COR-L47 (cell line): ENCODE data around the gene WDR38.

Experiments
- DNase-seq: peaks from one replicate; lab custom pipeline; 2025; lab: John Stamatoyannopoulos, UW

Gene WDR38

DNA sequence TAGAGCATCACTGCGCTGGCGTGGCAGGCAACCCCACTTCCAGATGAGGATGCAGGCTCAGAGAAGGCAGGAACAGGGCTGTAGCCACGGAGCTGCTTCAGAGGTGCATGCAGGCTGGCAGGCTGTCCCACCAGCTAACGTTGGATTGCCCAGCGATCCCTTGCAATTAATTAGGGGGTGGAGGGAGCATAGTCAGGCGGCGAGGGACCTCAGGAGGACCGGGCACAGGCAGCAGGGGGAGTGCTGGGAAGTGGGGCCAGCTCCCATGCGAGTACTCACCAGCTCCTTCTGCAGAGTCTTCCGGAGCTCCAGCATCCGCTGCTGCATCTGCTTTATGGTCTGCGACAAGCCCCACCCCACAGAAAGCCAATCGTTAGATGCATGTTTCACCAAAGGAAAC, 29.0 kb downstream of the WDR38 start:
- DNase-seq = no peak

DNA sequence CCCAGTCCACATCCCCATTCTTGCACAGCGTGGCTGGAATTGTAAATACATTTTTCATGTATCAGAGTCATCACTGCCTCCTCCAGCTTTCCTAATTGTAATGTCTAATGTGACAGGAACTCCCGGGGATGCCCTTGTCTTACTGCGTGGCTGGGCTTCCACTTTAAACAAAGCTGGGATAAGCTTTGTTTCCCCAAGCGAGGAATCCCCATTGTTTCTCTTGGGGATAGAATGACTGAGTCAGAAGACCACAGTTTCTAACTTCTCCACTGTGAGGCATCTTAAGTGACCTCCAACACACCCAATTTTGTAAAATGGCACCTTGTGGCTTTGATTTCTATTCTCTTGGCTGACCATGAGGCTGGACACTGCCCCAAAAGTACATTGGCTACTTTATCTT, 31.1 kb downstream of the WDR38 start:
- no peak for DNase-seq

DNA sequence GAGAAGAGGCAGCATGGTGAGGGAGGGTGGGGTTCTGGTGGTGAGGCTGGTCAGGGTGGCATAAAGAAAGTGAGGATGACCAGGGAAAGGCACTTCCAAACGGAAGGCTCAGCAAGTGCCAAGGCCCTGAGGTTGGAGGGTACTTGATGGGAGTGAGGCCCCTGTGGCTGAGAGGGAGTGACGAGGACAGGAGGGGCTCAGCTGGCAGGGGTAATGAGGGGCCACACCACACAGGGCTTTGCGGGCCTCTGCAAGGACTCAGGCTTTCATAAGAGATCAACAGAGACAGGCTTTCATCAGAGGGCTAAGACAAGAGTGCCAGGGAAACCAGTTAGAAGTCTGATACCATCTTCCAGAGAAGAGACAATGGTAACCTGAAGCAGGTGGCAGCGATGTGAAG, 32.3 kb downstream of the WDR38 start:
- no peak for DNase-seq

DNA sequence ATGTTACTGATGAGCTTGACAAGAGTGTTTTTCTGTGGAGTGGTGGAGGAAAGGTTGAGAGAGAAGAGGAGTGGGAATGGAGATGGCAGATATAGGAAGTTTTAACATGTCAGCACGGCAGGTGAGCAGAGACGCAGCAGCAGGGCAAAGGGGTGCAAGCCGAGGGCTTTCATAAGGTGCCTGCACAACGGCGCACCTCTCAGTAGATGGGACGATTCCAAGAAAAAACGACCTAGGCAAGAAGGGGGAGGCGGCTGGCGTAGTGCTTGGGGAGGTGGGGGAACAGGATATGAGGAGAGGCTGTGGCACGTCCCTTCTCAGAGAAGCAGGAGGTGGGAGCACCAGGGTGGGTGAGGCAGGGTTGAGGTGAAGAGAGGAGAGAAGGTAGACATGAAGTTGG, 33.2 kb downstream of the WDR38 start:
- no peak for DNase-seq

DNA sequence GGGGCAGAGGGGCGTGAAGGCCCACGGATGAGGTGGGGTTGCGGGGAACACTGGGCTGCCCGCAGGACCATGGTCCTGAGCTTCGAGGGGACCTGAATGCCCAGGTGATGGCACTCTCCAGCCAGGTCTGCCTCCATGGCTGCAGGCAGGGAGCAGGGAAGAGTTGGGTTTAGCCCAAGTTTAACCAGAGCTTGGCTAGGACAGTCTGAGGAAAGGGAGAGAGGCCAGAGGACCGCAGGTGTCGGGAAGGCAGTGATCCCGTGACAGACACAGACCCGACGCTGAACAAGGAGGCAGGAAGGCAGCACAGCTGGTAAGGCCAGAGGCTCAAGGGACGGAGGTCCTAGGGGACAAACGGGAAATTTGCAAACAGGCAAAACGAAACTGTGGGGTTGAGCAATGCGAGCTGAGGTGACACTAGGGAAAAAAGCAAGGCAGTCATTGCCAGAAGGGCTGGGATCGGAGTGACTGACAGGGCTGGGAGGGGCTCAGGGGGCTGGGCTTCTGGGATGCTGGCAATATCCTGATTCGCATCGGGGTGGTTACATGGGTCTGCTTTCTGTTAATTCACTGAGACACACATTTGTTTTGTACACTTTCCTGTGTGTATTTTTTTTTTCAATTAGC, 33.7 kb downstream of the WDR38 start:
- no peak for DNase-seq

DNA sequence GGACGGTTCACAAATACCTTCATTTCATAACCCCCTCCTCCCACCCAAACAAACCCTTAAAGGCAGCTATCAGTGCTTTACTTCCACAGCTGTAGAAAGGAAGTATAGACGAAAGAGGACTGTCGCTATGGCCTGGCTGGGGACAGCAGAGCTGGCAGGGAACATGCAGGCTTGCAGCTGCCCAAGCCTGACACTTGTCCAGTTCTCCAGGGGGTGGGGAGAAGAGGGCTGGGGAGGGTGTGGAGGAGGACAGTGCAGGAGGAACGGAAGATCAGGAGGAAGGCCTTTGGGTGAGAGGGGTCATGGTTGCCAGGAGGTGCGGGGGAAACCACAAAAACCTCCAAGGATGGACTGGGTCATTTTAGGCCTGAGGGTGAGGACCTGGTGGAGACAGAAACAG, 34.6 kb downstream of the WDR38 start:
- no peak for DNase-seq

DNA sequence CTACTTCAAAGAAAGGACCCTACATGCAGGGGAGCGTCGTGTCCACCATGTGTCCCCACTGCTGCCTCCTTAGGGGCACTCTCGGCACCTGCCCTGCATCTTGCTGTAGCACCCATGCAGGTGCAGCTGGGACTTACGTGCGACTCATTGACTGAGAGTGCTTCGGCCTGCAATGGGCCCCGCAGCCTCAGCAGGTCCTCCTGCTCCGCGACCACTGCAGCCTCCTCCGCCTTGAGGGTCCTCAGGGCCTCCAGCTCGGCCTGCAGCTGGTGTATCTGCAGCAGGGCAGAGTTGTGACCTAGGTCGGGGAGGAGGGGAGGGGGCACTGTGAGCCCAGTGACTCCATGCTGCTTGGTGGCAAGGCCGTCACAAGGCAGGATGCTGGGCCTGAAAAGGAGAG, 35.7 kb downstream of the WDR38 start:
- DNase-seq = no peak

DNA sequence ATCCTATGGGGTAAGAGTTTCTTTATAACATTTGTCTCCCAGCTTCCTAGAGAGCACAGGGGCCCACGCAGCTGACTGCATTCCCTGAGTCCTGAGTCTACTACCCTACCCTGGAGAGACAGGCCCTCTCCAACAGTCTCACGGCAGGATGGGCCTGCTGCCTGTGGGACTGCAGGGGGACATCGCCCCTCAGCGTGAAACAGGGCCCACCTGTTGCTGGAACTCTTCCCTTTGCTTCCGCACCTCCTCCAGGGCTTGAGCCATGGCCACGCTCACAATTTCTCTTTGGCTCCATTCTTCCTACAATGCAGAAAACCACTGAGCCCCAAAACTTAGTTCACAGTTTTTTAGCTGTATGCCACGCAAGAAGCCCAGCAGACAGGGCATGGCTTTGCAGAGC, 36.9 kb downstream of the WDR38 start:
- DNase-seq = no peak

DNA sequence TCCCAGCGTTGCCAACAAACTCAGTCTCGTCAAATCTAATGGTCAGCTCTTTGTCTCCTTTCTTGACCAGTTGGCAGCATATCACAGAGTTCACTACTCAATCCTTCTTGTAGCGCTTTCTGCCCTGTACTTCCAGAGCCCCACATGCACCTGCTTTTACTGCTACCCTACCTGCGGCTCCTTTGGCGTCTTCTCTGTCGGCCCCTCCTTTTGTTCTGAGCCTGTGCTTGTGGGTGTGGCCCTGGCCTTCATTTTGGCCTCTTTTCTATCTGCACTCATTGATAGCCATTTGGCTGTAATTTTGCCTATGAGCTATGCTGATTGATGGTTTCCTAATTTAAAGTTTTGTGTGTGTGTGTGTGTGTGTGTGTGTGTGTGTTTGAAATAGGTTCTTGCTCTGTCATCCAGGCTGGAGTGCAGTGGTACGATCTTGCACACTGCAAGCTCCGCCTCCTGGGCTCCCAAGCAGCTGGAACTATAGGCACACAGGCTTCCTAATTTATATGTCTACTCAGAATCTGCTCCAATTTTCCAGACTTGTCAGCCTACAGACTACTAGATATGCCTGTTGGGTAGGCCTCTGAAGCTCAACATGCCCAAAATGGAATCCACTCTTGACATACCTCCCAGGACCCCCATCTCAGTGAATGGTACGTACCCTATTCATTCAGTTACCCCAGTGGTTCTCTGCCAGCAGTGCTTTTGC, 40.9 kb downstream of the WDR38 start:
- DNase-seq = no peak

DNA sequence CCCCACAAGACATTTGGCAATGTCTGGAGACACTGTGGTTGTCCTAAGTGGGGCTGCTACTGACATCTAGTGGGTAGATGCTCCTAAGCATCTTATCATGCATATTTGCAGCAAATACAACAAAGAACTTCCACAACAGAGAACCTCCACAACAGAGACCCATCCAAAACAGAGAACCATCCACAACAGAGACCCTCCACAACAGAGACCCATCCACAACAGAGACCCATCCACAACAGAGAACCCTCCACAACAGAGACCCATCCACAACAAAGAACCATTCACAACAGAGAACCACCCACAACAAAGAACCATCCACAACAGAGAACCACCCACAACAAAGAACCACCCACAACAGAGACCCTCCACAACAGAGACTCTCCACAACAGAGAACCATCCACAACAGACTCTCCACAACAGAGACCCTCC, 41.5 kb downstream of the WDR38 start:
- peak; percentile 13 for DNase-seq

DNA sequence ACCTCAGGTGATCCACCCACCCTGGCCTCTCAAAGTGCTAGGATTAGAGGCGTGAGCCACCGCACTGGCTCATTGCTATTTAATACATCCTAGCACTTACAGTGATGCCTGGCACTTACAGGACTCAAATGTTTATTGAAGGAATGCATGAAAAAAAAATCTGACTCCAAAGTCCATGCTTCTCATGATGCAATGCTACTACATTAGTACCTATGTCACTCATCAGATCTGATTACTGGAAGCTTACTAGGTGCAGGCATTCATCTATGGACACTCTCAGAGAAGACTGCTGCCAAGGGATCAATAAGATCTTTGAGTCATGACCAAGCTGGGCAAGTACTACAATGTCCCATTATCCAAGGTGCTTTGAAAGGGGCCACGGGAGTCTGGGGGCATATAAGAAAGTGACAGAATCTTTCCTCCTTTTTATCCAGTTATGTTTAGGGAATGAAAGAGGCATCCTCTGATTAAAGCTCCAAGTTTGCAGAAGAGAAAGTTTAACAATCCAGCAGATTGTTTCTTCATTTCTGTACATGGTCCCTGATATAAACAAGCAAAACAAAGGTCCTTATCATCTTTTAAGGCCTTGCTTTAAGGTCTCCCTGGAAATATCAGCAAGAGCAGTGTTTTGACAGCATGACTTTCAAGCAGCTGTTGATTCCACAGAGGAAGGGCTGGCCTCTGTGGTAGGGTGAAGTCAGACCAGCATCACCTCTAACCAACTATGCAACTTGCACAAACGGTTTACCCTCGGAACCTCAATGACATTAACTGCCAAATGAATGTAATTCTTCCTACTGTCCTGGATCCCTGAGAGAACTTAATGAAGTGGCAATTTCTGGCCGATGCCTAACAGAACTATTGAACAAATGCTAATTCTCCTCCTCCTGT, 44.6 kb downstream of the WDR38 start:
- no peak for DNase-seq

DNA sequence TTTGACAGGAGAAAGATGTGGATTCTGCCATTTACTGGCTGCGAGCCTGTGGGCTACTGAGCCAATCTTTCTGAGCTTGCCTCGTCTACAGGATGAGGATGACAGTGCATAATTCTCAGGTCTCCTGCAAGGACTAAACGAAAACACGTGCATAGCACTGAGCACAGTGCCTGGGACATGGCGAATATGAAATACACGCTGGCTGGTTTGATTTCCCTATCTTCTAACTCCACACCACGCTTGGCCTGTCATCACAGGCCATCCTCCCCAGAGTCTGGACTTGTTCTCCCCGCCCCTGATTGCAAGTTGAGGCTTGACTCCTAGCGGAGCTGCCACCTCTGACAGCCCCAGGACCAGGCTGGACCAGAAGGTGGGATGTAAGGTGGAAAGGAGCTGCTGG, 46.6 kb downstream of the WDR38 start:
- DNase-seq = no peak

DNA sequence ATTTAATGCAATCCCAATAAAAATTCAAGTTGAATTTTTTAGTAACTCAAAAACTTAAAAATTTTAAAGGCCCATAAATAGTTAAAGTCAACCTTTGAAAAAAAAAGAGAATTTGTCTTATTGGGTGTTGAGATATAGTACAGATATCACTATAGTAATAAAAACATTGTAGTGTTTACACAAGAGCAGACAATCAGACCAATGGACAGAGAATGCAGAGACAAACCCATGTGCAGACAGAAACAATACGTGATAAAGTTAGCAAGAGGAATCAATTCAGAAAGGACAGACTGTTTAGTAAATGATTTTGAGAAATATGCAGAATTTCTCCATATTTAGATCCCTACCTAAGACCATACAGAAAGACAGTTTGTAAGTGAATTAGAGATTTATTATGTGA, 53.7 kb downstream of the WDR38 start:
- no peak for DNase-seq
